HG03354 (cell line): ENCODE data around the gene IL12RB1.

Source experiments
- ATAC-seq: cut with Tn5 transposase; IDR thresholded peaks from one replicate; pipeline ENCODE4 v1.9.1; 2021; ENCODE audit warnings: mild to moderate bottlenecking; ENCODE audit not compliant: unreplicated experiment, poor library complexity, severe bottlenecking

The IL12RB1 gene

GRCh38 chr19:18016209-18016910 is 70.4 kb downstream of the IL12RB1 start:
- no peak for ATAC-seq

GRCh38 chr19:18014197-18014596 is 72.5 kb downstream of the IL12RB1 start:
- ATAC-seq = no peak

GRCh38 chr19:18013210-18014111 is 73.3 kb downstream of the IL12RB1 start:
- ATAC-seq = no peak

GRCh38 chr19:18010149-18010548 is 76.6 kb downstream of the IL12RB1 start:
- ATAC-seq = no peak

DNA sequence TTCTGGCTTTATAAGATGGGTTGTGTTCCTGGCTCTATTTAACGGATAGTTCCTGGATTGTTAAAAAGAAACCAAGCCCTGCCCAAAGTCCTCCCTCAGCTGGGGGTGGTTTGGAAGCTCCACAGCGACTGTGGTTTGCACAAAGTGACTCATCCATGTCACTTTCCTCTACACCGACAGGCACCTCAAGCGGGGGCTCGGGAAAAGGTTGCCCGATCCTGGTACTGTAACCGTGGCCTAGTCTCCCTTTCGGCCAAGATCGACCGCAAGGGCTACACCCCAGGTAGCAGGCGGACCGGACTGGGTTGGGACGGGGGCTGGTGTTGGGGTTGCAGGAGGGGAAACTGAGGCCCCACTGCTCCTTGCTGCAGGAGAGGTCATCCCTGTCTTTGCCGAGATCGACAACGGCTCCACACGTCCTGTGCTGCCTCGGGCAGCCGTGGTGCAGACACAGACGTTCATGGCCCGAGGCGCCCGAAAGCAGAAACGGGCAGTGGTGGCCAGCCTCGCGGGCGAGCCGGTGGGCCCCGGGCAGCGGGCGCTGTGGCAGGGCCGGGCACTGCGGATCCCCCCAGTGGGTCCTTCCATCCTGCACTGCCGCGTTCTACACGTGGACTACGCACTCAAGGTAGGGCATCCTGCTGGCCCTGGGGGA is 77.2 kb downstream of the IL12RB1 start:
- no peak for ATAC-seq
